COLO668 (cell line): ENCODE results near the gene SND1.

Experiments
- DNase-seq: peaks from one replicate; lab custom pipeline; 2025; ENCODE audit not compliant: unreplicated experiment; lab: John Stamatoyannopoulos, UW

Gene SND1

DNA sequence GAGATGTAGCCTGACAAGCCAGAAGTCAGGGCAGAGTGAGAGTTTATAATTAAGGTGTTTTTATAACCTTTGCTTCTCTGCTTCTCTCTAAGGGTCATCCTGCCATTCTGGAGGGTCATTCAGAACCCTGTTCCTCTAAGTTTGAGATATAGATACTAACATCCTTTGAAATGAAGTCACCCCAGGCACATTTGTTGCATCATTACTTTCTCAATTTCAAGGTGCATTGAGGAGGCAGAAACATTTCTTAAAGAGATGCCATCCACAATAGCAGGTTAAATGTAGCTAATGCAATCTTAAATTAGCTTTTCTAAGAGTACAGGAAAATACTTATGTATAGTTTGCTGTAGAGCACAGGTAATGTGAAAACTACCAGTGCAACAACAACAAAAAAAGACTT is 272.9 kb downstream of the SND1 start:
- no peak for DNase-seq

GRCh38 chr7:127927348-127927696 is 275.3 kb downstream of the SND1 start:
- no peak for DNase-seq

GRCh38 chr7:127928222-127928621 is 276.2 kb downstream of the SND1 start:
- DNase-seq = no peak

DNA sequence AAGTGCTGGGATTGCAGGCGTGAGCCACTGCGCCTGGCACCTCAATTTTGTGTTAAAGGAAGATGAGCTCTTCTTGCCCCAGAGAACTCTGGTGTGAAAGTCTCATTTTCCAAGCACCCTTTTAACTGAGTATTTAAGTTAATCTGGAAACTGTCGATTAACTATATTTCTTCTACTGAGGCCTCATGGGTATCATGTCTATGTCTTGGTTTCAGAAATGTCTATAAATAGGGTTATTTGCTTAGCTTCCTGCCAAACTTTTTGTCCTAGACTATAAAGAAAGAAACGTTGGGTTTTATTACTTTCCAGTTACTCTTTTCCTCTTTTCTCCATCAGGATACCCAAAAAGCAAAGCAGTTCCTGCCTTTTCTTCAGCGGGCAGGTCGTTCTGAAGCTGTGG is 276.9 kb downstream of the SND1 start:
- DNase-seq = no peak

DNA sequence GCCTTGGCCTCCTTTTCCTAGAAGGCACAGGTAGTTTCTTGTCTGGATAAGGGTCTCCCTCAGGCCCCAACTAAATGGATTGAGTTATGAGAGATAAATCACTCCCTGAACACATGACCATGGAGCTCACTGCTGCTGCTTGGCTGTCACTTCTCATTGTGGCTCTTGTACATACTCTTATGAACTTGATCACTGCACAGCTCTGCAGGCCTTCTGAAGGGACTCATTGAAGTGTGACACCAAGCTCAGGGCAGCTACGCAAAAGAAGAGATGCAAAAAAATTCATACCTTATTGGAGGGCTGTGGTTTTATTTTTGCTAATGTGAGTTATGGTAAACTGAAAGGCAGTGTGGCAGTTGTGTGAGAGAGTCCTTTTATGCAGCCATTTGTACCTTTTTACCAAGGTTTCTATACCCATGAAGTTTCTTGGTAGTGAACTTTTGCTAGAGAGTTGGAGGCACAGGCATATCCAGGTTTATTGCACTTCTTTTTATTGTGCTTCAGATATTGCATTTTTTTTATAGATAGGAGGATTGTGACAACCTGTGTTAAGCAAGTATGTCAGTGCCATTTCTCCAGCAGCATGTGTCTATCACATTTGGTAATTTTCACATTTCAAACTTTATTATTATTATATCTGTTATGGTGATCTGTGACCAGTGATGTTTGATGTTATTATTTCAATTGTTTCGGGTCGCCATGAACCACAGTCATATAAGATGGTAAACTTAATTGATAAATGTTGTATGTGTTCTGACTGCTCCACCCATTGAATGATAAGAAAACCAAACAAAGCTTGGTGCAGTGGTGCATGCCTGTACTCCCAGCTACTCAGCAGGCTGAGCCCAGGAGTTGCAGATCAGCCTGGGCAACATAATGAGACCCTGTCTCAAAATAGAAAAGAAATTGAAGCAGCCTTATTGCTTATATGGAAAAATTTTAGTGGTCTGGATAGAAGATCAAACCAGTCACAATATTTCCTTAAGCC is 278.6 kb downstream of the SND1 start:
- DNase-seq = no peak

DNA sequence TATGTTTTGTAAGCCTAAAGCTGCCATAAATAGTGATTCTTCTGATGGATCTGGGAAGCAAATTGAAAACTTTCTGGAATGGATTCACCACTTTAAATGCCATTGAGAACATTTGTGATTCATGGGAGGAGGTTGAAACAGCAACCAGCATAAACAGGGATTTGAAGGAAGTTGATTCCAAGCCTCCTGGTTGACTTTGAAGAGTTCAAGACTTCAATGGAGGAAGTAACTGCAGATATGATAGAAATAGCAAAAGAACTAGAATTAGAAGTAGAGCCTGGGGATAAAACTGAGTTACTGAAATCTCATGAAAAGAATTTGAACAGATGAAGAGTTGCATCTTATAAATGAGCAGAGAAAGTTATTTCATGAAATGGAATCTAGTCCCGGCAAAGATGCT is 280.1 kb downstream of the SND1 start:
- DNase-seq = no peak

GRCh38 chr7:127932496-127932895 is 280.5 kb downstream of the SND1 start:
- no peak for DNase-seq

GRCh38 chr7:127933146-127933545 is 281.2 kb downstream of the SND1 start:
- no peak for DNase-seq

DNA sequence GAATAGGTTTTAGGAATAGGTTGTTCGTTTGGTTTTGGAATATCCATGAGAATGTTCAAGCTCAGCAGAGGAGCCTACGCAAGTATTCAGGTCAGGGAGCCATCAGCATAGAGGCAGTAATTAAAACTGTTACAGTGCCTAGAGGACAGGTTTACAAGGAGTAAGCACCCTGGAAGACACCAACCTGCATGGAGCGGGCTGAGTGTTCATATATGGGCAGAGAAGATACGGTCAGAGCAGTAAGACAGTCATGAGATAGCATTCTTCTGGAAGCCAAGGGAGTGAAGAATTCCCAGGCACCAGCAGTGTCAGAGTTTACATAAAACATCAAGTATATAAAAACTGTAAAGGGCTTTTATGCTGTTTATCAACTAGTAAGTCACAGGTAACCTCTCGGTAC is 282.7 kb downstream of the SND1 start:
- DNase-seq = no peak

- peak; percentile 70 for DNase-seq
Measured at GRCh38 chr7:127935847-127936376, 283.9 kb downstream of the SND1 start.

DNA sequence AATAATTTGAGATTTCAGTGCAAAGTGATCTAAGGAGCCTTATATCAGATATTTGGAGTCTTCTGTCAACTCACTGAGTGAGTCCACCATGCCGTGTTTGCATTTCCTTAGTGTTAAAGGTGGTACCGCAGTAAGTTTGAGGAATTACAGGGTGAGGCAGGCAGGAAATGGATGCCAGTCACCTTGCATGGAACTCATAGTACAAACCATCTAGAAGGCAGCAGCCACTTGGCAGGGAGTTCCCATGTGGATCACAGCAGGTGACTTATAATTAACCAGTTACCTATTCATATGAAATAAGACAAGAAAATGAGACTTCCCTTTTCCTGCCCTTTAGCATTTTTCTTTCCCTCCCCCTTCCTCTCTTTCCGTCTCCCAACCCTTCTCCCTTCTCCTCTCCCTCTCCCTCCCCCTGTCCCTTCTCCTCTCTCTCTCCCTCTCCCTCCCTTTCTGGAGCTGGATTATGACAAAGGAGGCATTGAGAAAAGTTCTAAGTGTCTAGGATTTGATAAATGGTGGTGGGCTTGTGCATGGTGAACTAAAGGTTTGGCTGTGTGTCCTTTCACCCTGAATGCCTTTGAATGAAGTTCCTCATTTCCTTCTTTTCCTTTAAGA is 285.2 kb downstream of the SND1 start:
- no peak for DNase-seq

DNA sequence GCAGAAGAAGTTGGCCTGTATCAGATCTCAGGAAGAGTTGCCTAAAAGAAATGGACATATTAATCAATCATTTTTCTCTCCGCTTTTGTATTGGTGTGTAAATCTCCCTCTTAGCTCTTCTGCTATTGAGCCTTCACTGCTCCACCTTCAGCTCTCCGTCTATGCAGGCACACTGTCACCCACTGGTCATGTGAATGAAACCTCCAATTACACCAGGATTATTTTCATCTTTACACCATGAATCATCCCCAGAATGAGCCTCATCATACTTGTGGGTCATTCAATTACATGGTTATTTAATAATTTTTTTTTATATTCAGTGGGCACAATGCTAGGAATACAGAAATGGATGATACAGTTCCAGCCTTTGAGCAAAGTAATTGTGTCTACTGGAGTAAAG is 286.6 kb downstream of the SND1 start:
- no peak for DNase-seq

- DNase-seq = no peak
Measured at GRCh38 chr7:127940381-127941160, 288.6 kb downstream of the SND1 start.

GRCh38 chr7:127941476-127942210 is 289.6 kb downstream of the SND1 start:
- no peak for DNase-seq

DNA sequence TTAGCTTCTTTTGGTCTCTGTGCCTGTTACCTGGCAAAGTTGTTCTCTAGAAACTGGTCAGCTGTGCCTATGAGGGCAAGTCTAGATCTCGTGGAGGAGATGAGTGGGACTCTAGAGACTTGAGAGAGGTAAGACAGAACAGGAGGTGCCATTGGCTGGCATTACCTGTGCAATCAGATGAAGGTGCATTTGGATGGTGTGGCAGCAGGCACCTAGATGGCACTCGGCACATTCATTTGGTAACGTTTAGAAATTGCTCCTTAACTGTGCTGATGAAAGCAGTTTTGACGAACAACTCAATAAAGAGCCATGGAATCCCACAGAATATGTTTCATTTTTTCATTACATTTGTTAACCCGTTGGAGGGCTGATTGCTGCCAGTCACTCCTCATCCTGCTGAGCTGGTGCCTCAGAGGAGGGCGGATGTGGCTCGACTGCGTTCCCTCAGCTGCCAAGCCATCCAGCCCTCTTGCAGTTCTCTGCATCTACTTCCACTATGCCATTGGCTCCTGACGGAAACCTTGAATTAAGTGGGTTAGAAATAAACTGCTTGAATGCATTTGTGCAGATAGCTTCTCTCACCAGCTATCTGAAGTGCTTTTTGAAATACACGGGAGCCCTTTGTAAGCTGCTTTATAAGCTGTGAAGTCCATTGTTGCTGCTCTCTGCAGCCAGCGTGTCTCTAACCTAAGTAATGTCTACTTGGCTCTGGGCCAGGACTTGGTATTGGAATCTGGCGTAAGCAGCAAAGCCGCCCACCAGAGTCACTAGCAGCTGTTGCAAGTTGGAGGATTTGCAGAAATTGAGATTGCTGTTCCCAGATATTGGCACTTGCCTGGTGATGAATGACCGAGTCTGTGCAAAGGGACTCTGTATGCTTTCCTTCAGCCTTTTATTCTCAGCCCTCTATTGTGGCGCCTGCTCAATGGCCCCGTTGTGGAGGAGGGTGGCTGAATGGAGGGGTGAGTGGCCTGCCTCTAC is 291.8 kb downstream of the SND1 start:
- DNase-seq = peak; percentile 33

GRCh38 chr7:127946111-127946510 is 294.1 kb downstream of the SND1 start:
- no peak for DNase-seq

GRCh38 chr7:127946847-127947246 is 294.9 kb downstream of the SND1 start:
- DNase-seq = no peak

DNA sequence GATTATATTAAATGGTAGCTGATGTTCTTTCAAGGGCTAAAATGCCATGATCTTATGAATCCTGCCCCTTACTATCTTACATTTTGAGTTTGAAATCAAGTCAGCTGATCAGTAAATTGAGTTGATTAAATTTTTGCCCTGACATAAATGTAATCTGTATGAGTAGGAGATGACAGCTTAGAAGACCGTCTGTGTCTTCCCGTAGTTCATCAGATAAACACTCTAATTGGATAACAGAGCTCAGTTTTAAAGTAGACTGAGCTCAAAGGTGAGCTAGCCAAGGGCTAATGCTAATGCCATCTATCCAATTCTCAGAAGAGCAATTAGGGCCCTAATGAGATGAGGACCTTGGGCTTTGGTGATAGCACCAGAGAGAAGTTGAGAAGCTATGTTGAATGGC is 296.3 kb downstream of the SND1 start:
- no peak for DNase-seq

DNA sequence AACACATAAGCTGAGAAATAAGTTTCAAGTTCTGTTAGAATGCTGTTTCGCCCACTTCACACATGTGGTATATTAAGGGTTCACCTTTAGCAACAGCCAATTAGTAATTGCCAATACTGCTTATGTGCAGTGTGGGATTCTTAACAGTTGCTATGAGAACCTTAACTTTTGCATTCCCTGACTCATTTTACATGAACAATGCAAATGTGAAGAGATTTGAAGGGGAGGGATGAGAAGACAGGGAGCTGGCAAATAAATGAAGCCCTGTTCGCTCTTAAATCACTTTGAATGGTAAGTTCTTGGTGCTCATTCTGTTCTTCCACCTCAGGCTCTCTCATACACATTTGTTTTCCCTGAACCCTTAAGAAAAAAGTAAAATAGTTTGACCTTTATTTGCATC is 296.9 kb downstream of the SND1 start:
- DNase-seq = no peak

DNA sequence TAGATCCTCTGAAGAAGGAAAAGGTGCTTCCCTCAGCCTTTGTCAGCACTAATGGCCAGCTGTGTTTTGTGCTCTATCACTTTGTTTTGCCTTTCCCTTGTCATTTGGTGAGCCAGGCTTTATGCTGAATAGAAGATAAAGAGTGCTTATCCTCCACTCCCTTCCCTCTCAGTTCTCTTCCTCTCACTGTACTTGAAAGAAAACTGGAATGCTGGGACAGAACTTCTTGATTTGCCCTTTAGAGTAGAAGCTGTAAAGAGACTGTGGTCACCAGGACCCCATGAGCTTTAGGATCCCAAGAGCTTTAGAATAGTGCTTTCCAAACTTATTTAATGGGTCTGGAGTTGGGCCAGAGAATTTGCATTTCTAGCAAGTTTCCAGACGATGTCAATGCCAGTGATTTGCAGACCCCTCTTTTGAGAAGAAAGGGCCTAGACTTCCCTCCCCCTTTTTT is 297.8 kb downstream of the SND1 start:
- DNase-seq = no peak
